Astrocyte (in vitro differentiated cells and primary cell): Measurements from ENCODE around the gene ARPC5. TPM values are rescaled to one million over a fixed set of nuclear protein-coding genes. Genes with fewer than 3 reads are reported as not detected.

ENCODE experiments used
- DNase-seq: peaks from one replicate; pipeline ENCODE4 v3.0.0-alpha.2; 2010; ENCODE audit warnings: low read depth
- FAIRE-seq: peaks from 2 replicates; lab custom pipeline; 2011; peaks lifted over from hg19 to GRCh38; lab: Jason Lieb, UNC
- H2AFZ ChIP-seq: 2 replicates; pipeline ENCODE4 v1.6.0; 2012; ENCODE audit warnings: low read depth, low read length, inconsistent platforms
- H3K27ac ChIP-seq: 2 replicates; pipeline ENCODE4 v1.5.1; 2011; ENCODE audit warnings: low read depth, low read length, inconsistent platforms
- H3K27me3 ChIP-seq: 2 replicates; pipeline ENCODE4 v1.6.0; 2011; ENCODE audit warnings: low read length, inconsistent platforms; ENCODE audit not compliant: insufficient read depth
- H3K36me3 ChIP-seq: 2 replicates; pipeline ENCODE4 v1.5.1; 2011; ENCODE audit warnings: low read length, inconsistent platforms; ENCODE audit not compliant: insufficient read depth
- H3K4me1 ChIP-seq: 2 replicates; pipeline ENCODE4 v1.5.1; 2011; ENCODE audit warnings: low read length, inconsistent platforms; ENCODE audit not compliant: insufficient read depth
- H3K4me2 ChIP-seq: 2 replicates; pipeline ENCODE4 v1.6.0; 2012; ENCODE audit warnings: low read length, inconsistent platforms
- H3K4me3 ChIP-seq: 2 replicates; pipeline ENCODE4 v1.5.1; 2011; ENCODE audit warnings: low read depth, mild to moderate bottlenecking, low read length, inconsistent platforms; ENCODE audit not compliant: insufficient read depth
- H3K79me2 ChIP-seq: 2 replicates; pipeline ENCODE4 v1.6.0; 2012; ENCODE audit warnings: mild to moderate bottlenecking, low read length, inconsistent platforms; ENCODE audit not compliant: insufficient read depth
- H3K9ac ChIP-seq: 2 replicates; pipeline ENCODE4 v1.6.0; 2012; ENCODE audit warnings: mild to moderate bottlenecking, low read length, inconsistent platforms
- H3K9me3 ChIP-seq: 2 replicates; pipeline ENCODE4 v1.5.1; 2012; ENCODE audit warnings: low read depth, mild to moderate bottlenecking, low read length, inconsistent platforms; ENCODE audit not compliant: insufficient read depth
- H4K20me1 ChIP-seq: 2 replicates; pipeline ENCODE4 v1.6.0; 2012; ENCODE audit warnings: low read length, inconsistent platforms; ENCODE audit not compliant: insufficient read depth
- H3K27ac Mint-ChIP-seq: one replicate; pipeline ENCODE4 v1.8.0; 2021; ENCODE audit warnings: mild to moderate bottlenecking, mixed read lengths; ENCODE audit not compliant: unreplicated experiment
- H3K27me3 Mint-ChIP-seq: one replicate; pipeline ENCODE4 v1.8.0; 2021; ENCODE audit warnings: low read depth, mixed read lengths; ENCODE audit not compliant: unreplicated experiment
- H3K36me3 Mint-ChIP-seq: one replicate; pipeline ENCODE4 v1.8.0; 2021; ENCODE audit warnings: low read depth, mixed read lengths; ENCODE audit not compliant: unreplicated experiment
- H3K4me1 Mint-ChIP-seq: one replicate; pipeline ENCODE4 v1.8.0; 2021; ENCODE audit warnings: low read depth, mixed read lengths; ENCODE audit not compliant: unreplicated experiment
- H3K4me3 Mint-ChIP-seq: one replicate; pipeline ENCODE4 v1.8.0; 2021; ENCODE audit warnings: mild to moderate bottlenecking, moderate library complexity, mixed read lengths; ENCODE audit not compliant: unreplicated experiment
- H3K9me3 Mint-ChIP-seq: one replicate; pipeline ENCODE4 v1.8.0; 2021; ENCODE audit warnings: mild to moderate bottlenecking, mixed read lengths; ENCODE audit not compliant: unreplicated experiment
- EZH2 ChIP-seq: IDR thresholded peaks from 2 replicates; pipeline ENCODE4 v1.6.1; 2012; ENCODE audit warnings: mild to moderate bottlenecking, low read length, inconsistent platforms; ENCODE audit not compliant: insufficient read depth
- total RNA-seq: library from RNA; stranded (reverse); gene quantifications from 2 replicates; pipeline ENCODE4 v1.2.1, GENCODE V29; 2021
- TF ChIP-seq, protein P1 (sequence below): IDR thresholded peaks from 2 replicates; pipeline ENCODE4 v1.5.1; 2011; ENCODE audit warnings: low read depth, mild to moderate bottlenecking, inconsistent platforms, low read length, moderate library complexity; ENCODE audit not compliant: insufficient read depth

The ARPC5 gene
- total RNA-seq, 1 donor from 2014 or later, result 180 TPM

DNA sequence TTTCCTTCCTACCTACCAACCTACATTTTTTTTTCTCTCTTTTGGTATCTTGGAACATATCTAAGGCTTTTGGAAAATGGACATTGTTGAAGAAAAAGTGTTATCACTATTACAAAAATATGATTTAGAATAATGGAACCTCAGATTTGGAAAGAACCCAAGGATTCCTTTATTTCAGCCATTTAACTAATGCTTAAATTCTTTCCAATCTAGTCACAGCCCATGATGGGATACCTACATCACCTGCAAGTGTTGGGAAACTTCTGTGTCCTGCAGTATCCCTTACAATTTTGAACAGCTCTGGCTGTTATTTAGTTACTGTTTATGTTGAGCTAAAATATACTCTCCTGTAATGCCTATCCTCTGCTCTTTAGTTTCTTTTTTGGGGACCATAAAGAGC is 39.8 kb upstream of the ARPC5 start:
- H3K27me3 Mint-ChIP-seq, result no peaks in the 10 kb centered on the region
- Histone ChIP-seq H3K4me2 (no peak overlapping the region), H3K4me3 (no peak overlapping the region), H2AFZ (no peak overlapping the region), H3K36me3 (no peaks in the 10 kb centered on the region), H3K79me2 (no peaks in the 10 kb centered on the region), H3K9ac (no peak overlapping the region), H3K4me1 (no peaks in the 10 kb centered on the region), H4K20me1 (no peaks in the 10 kb centered on the region), H3K27ac (no peak overlapping the region), H3K27me3 (no peaks in the 10 kb centered on the region), H3K9me3 (no peaks in the 10 kb centered on the region)
- peak; percentile 19 for DNase-seq
- H3K4me1 Mint-ChIP-seq, result no peaks in the 10 kb centered on the region
- H3K27ac Mint-ChIP-seq, result no peak overlapping the region
- no peaks in the 10 kb centered on the region for H3K36me3 Mint-ChIP-seq
- FAIRE-seq, result no peak
- TF ChIP-seq EZH2, result no peak
- TF ChIP-seq, protein P1, sequence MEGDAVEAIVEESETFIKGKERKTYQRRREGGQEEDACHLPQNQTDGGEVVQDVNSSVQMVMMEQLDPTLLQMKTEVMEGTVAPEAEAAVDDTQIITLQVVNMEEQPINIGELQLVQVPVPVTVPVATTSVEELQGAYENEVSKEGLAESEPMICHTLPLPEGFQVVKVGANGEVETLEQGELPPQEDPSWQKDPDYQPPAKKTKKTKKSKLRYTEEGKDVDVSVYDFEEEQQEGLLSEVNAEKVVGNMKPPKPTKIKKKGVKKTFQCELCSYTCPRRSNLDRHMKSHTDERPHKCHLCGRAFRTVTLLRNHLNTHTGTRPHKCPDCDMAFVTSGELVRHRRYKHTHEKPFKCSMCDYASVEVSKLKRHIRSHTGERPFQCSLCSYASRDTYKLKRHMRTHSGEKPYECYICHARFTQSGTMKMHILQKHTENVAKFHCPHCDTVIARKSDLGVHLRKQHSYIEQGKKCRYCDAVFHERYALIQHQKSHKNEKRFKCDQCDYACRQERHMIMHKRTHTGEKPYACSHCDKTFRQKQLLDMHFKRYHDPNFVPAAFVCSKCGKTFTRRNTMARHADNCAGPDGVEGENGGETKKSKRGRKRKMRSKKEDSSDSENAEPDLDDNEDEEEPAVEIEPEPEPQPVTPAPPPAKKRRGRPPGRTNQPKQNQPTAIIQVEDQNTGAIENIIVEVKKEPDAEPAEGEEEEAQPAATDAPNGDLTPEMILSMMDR, result no peak
- peaks cover 5% of the 10 kb centered on the region for H3K9me3 Mint-ChIP-seq
- H3K4me3 Mint-ChIP-seq, result no peak overlapping the region

DNA sequence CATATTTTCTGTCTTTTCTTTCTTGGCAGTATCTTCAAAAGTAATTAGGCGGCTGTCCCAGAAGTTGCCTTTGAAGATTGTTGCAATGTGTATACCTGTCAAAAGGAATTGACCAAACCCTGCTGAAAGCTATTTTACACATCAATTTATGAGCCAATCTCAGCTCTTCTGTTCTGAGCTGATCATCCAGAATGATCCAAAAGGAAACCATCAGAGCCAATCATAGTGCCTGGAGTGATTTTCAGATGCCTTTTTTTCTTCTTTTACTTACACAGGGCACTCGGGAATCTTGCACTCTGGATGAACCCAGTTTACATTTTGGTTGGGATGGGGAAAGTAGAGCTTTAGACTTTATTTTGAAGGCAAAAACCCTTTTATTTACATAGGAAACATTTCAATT is 39.3 kb upstream of the ARPC5 start:
- Histone ChIP-seq H3K4me2 (no peak overlapping the region), H2AFZ (no peak overlapping the region), H3K4me3 (no peak overlapping the region), H3K27ac (no peak overlapping the region), H4K20me1 (no peaks in the 10 kb centered on the region), H3K9ac (no peak overlapping the region), H3K79me2 (no peaks in the 10 kb centered on the region), H3K27me3 (no peaks in the 10 kb centered on the region), H3K4me1 (no peaks in the 10 kb centered on the region), H3K36me3 (no peaks in the 10 kb centered on the region), H3K9me3 (no peaks in the 10 kb centered on the region)
- Mint-ChIP-seq H3K27ac (no peak overlapping the region), H3K27me3 (no peaks in the 10 kb centered on the region), H3K4me1 (no peaks in the 10 kb centered on the region), H3K9me3 (peaks cover 4% of the 10 kb centered on the region), H3K4me3 (no peak overlapping the region), H3K36me3 (no peaks in the 10 kb centered on the region)
- TF ChIP-seq EZH2, result no peak
- TF ChIP-seq, protein P1, result no peak
- DNase-seq (no peak), FAIRE-seq (no peak)

DNA sequence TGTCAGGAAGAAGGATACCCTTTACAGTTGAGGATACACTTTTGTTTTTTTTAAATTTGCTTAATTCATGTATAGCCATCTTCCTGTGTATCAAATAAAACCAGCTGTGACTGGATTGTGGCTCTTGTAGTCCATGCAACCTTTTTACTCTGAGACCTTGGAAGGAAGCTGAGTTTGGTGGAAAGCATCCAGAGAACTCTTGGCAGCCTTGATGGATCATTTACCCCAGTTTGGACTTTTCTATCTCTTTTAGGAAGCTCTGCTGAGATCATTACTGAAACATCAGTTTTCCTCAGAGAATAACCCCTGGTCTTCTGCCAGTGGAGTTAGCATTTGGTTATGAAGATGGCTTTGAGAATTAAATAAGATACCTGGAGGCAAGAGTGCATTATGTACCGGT is 38.8 kb upstream of the ARPC5 start:
- H3K36me3 ChIP-seq, result no peaks in the 10 kb centered on the region
- no peak overlapping the region for H2AFZ ChIP-seq
- no peaks in the 10 kb centered on the region for H3K9me3 ChIP-seq
- no peak for TF ChIP-seq EZH2
- no peaks in the 10 kb centered on the region for H4K20me1 ChIP-seq
- Mint-ChIP-seq H3K9me3 (peaks cover 4% of the 10 kb centered on the region), H3K36me3 (no peaks in the 10 kb centered on the region), H3K4me3 (no peak overlapping the region), H3K27me3 (no peaks in the 10 kb centered on the region), H3K27ac (no peak overlapping the region), H3K4me1 (no peaks in the 10 kb centered on the region)
- no peaks in the 10 kb centered on the region for H3K4me1 ChIP-seq
- FAIRE-seq (no peak), DNase-seq (peak; percentile 11)
- H3K4me2 ChIP-seq, result no peak overlapping the region
- H3K27me3 ChIP-seq, result no peaks in the 10 kb centered on the region
- no peak overlapping the region for H3K9ac ChIP-seq
- no peak overlapping the region for H3K4me3 ChIP-seq
- no peaks in the 10 kb centered on the region for H3K79me2 ChIP-seq
- no peak overlapping the region for H3K27ac ChIP-seq
